Testis (tissue), 2 donors: ENCODE results near the gene GYG2.
"Not testable (repeated sequence)": the region's sequence is repeated elsewhere in the genome, so short reads cannot be mapped to it uniquely, and the experiment has no call there.

Experiments
- POLR2A ChIP-seq: fragments of 450-650 bp; IDR thresholded peaks from one replicate; pipeline ENCODE4 v1.6.1; 2017; ENCODE audit warnings: antibody characterized with exemption, mild to moderate bottlenecking, moderate library complexity
- TF ChIP-seq, protein P1 (sequence below), 3 experiments: fragments of 450-650 bp in 2 of 3; fragments of 200-600 bp in 1 of 3; sonication (generic) in 1 of 3; IDR thresholded peaks; one replicate each; pipeline ENCODE4 v1.5.1; 2016 to 2019; ENCODE audit warnings: antibody characterized with exemption in 3 of 3, mild to moderate bottlenecking in 2 of 3, moderate library complexity in 1 of 3

DNA sequence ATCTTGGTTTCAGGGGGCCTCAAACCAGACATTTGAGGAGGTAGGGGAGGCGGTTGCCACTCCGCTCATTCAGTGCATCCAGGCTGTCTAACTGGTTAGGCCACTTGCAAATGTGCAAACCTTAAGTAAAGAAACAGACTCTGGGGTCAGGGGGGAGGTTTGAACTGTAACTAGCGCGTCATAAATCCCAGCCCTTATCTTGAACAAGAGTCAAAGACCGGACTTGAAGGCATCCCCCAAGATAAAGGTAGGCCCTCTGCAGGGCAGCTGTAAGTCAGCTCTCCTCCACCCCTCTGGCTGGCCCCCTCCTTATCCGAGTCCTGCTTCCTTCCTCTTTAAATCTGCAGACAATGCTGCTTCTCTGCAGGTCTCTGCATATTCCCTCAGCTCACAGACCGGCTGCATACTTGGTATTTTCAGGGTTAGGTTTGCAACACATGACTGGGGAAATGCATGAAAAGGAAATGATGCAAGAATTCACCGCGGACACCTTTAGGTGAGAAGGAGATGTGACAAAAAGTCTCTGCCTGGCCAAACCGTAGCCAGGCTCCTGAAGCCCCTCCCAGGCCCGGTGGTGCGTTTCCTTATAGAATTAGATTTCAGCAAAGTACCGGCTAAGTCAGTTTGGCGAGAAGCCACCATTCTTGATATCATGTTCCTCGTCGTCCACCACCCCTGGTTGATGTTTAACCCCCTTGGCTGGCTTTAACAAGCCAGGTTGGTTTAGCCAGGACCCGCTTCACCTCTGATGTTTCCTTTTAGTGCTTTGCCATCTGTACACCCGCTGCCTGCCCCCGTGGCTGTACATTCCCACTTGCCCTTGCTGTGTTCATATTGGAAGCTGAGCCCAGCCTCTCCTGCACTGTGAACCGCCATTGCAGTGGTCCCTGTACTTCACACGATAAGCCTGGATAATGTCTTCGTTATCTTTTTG, 69.2 kb downstream of the GYG2 start:
- not testable (repeated sequence) for TF ChIP-seq POLR2A
- TF ChIP-seq, protein P1, sequence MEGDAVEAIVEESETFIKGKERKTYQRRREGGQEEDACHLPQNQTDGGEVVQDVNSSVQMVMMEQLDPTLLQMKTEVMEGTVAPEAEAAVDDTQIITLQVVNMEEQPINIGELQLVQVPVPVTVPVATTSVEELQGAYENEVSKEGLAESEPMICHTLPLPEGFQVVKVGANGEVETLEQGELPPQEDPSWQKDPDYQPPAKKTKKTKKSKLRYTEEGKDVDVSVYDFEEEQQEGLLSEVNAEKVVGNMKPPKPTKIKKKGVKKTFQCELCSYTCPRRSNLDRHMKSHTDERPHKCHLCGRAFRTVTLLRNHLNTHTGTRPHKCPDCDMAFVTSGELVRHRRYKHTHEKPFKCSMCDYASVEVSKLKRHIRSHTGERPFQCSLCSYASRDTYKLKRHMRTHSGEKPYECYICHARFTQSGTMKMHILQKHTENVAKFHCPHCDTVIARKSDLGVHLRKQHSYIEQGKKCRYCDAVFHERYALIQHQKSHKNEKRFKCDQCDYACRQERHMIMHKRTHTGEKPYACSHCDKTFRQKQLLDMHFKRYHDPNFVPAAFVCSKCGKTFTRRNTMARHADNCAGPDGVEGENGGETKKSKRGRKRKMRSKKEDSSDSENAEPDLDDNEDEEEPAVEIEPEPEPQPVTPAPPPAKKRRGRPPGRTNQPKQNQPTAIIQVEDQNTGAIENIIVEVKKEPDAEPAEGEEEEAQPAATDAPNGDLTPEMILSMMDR (IDR thresholded peaks at IDR 0.05): not testable (repeated sequence)
